Sigmoid colon (tissue), 4 donors: ENCODE results near the gene RPS6KL1.

ENCODE experiments used
- CTCF ChIP-seq, 4 experiments: fragments of 450-650 bp in 3 of 4; fragments of 200-600 bp in 1 of 4; IDR thresholded peaks; one replicate each; pipeline ENCODE4 v1.5.1; 2016 to 2019; ENCODE audit warnings: antibody characterized with exemption in 4 of 4, mild to moderate bottlenecking in 3 of 4, moderate library complexity in 2 of 4
- EP300 ChIP-seq, 4 donors: sonication (generic); formaldehyde crosslinking; IDR thresholded peaks; one replicate each; pipeline ENCODE4 v1.6.1; 2017; ENCODE audit warnings: antibody characterized with exemption in 4 of 4
- POLR2A ChIP-seq, 2 donors: fragments of 450-650 bp; IDR thresholded peaks; one replicate each; pipeline ENCODE4 v1.6.1; 2016; ENCODE audit warnings: antibody characterized with exemption in 2 of 2, mild to moderate bottlenecking in 2 of 2, moderate library complexity in 2 of 2
- POLR2AphosphoS5 ChIP-seq, 4 donors: sonication (generic); formaldehyde crosslinking; IDR thresholded peaks; one replicate each; pipeline ENCODE4 v1.6.1; 2017; ENCODE audit warnings: antibody characterized with exemption in 4 of 4

GRCh38 chr14:74921987-74922751, 891 bp downstream of the RPS6KL1 start:
- TF ChIP-seq CTCF (IDR thresholded peaks at IDR 0.05) (no peak), POLR2AphosphoS5 (IDR thresholded peaks at IDR 0.05) (no peak), POLR2A (IDR thresholded peaks at IDR 0.05) (no peak), EP300 (IDR thresholded peaks at IDR 0.05) (no peak)
